Hepatocyte (in vitro differentiated cells): ENCODE results near the gene HS3ST1.

Experiments
- EZH2 ChIP-seq: fragments of 200-600 bp; sonication (generic); IDR thresholded peaks from 2 replicates; pipeline ENCODE4 v1.6.1; 2016; ENCODE audit warnings: antibody characterized with exemption, mild to moderate bottlenecking, borderline replicate concordance
- EZH2phosphoT487 ChIP-seq: fragments of 200-600 bp; sonication (generic); IDR thresholded peaks from one replicate; pipeline ENCODE4 v1.6.1; 2018; ENCODE audit warnings: antibody characterized with exemption, mild to moderate bottlenecking, low read depth, moderate library complexity; ENCODE audit not compliant: unreplicated experiment, severe bottlenecking
- TF ChIP-seq, protein P1 (sequence below): fragments of 200-600 bp; sonication (generic); IDR thresholded peaks from 2 replicates; pipeline ENCODE4 v1.5.1; 2016; ENCODE audit warnings: antibody characterized with exemption, mild to moderate bottlenecking; ENCODE audit not compliant: poor library complexity

DNA sequence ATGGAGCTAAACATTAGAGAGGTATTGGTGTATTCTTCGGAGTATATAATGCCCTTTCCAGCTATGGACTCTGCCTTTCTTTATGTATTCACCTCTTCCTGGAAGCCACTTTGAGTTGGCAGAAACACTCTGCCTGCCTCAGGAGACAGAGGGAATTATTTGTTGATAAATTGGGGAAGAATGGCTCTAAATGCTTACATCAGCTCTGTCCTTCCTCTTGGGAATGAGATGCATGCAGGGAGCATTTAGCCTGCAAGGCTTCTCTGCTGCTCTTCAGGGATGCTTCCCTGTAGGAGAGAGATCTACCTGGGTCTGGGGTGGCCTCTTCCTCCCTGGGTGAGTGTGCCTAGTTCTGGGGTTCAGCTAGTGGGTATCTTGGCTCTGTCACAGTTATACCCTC, 6.9 kb upstream of the HS3ST1 start:
- TF ChIP-seq, protein P1, sequence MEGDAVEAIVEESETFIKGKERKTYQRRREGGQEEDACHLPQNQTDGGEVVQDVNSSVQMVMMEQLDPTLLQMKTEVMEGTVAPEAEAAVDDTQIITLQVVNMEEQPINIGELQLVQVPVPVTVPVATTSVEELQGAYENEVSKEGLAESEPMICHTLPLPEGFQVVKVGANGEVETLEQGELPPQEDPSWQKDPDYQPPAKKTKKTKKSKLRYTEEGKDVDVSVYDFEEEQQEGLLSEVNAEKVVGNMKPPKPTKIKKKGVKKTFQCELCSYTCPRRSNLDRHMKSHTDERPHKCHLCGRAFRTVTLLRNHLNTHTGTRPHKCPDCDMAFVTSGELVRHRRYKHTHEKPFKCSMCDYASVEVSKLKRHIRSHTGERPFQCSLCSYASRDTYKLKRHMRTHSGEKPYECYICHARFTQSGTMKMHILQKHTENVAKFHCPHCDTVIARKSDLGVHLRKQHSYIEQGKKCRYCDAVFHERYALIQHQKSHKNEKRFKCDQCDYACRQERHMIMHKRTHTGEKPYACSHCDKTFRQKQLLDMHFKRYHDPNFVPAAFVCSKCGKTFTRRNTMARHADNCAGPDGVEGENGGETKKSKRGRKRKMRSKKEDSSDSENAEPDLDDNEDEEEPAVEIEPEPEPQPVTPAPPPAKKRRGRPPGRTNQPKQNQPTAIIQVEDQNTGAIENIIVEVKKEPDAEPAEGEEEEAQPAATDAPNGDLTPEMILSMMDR = no peak
- TF ChIP-seq EZH2 = no peak
- no peak for TF ChIP-seq EZH2phosphoT487
